Measurements from ENCODE around the gene MIOX. TPM values are rescaled to one million over a fixed set of nuclear protein-coding genes. Genes with fewer than 3 reads are reported as not detected.

Gene MIOX
- total RNA-seq, 4 donors from 2014 or later = 2.1 to 11.3 (median 4.7) TPM

GRCh38 chr22:50446708-50447575, 39.7 kb upstream of the MIOX start:
- Histone ChIP-seq H3K36me3 (peaks cover 31 to 40% of the 10 kb centered on the region in 2 donors), H3K27me3 (no peaks in the 10 kb centered on the region), H3K4me1 (peaks cover 32 to 34% of the 10 kb centered on the region in 2 donors), H3K4me3 (replicated peaks in 1 of 3) (no peak overlapping the region), H3K9me3 (no peaks in the 10 kb centered on the region), H3K27ac (no peak overlapping the region)
- intact Hi-C loops (cut with DNase I) = no loop called here
- TF ChIP-seq CTCF (IDR thresholded peaks at IDR 0.05) = no peak
- no peak for TF ChIP-seq POLR2A (IDR thresholded peaks at IDR 0.05)
- WGBS, 2 donors = 90 to 94% methylated on average over 28 to 43 of the region's 54 CpGs
- DNase-seq = no peak

GRCh38 chr22:50447576-50448551, 38.8 kb upstream of the MIOX start:
- 90 to 91% methylated on average over 14 to 22 of the region's 27 CpGs for WGBS, 2 donors
- TF ChIP-seq POLR2A (IDR thresholded peaks at IDR 0.05) = no peak
- no peak for TF ChIP-seq CTCF (IDR thresholded peaks at IDR 0.05)
- peaks cover 32 to 33% of the 10 kb centered on the region in 2 donors for H3K4me1 ChIP-seq
- H3K9me3 ChIP-seq = no peaks in the 10 kb centered on the region
- H3K4me3 ChIP-seq (replicated peaks in 1 of 3) = no peak overlapping the region
- H3K36me3 ChIP-seq = peaks cover 31 to 40% of the 10 kb centered on the region in 2 donors
- no peaks in the 10 kb centered on the region for H3K27me3 ChIP-seq
- no peak overlapping the region for H3K27ac ChIP-seq
- intact Hi-C loops (cut with DNase I) = no loop called here
- no peak for DNase-seq

- 88 to 90% methylated on average over 5 of the region's 5 CpGs for WGBS, 2 donors
- TF ChIP-seq CTCF (IDR thresholded peaks at IDR 0.05) (no peak), POLR2A (IDR thresholded peaks at IDR 0.05) (no peak)
- Histone ChIP-seq H3K27ac (no peak overlapping the region), H3K4me3 (replicated peaks in 1 of 3) (no peak overlapping the region), H3K27me3 (no peaks in the 10 kb centered on the region), H3K36me3 (peaks cover 46 to 58% of the 10 kb centered on the region in 2 donors), H3K9me3 (no peaks in the 10 kb centered on the region), H3K4me1 (peaks cover 18 to 22% of the 10 kb centered on the region in 2 donors)
- DNase-seq = no peak
- intact Hi-C loops (cut with DNase I) = no loop called here
Measured at GRCh38 chr22:50452649-50453048, 34.0 kb upstream of the MIOX start.

GRCh38 chr22:50454556-50455075, 32.0 kb upstream of the MIOX start:
- TF ChIP-seq CTCF (IDR thresholded peaks at IDR 0.05) = no peak
- TF ChIP-seq POLR2A (IDR thresholded peaks at IDR 0.05) = no peak
- 95 to 97% methylated on average over 23 to 24 of the region's 27 CpGs for WGBS, 2 donors
- intact Hi-C loops (cut with DNase I) = no loop called here
- DNase-seq = no peak
- Histone ChIP-seq H3K4me3 (replicated peaks in 1 of 3) (no peak overlapping the region), H3K9me3 (no peaks in the 10 kb centered on the region), H3K4me1 (peaks cover 18 to 24% of the 10 kb centered on the region in 2 donors), H3K27me3 (no peaks in the 10 kb centered on the region), H3K36me3 (peaks cover 47 to 64% of the 10 kb centered on the region in 2 donors), H3K27ac (no peak overlapping the region)
